ENCODE measurements around the gene FBXW7. TPM values are rescaled to one million over a fixed set of nuclear protein-coding genes. Genes with fewer than 3 reads are reported as not detected.

FBXW7 gene
- total and polyA plus RNA-seq, 2 of the 8 experiments (the other 6 are each of a cell fraction or from before 2014, with no cell fraction given), result 6.0 to 26.7 TPM

DNA sequence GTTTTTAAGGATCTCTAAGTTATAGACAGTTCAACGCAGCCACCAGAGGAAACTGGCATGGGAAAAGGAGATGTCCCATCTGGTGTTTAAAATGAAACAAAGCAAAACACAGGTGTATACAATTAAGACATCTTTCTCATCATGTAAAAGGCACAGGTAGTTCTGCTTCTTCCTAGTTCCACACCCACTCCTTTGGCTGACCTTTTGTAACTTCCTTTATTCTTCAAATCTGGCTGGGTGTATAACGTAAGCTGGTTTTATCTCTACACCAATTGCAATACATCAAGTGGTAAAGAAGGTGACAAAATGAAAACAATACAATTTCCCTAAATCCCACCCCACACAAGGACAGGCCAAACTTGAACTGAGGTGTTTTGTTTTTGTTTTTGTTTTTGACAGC, 27.3 kb upstream of the FBXW7 start:
- no peak overlapping the region for H2BK15ac ChIP-seq (ENCODE audit: low read length)
- H3K56ac ChIP-seq (replicated peaks; ENCODE audit: insufficient read length, low read depth, low read length), result no peak overlapping the region
- no peak overlapping the region for H2BK5ac ChIP-seq (ENCODE audit: low read depth, low read length)
- H3K23me2 ChIP-seq (ENCODE audit: low read depth, low read length), result no peaks in the 10 kb centered on the region
- no peaks in the 10 kb centered on the region for H3K9me3 ChIP-seq (ENCODE audit: insufficient read depth in 2 of 2, low read depth in 1 of 2, low read length in 1 of 2)
- H3K14ac ChIP-seq (ENCODE audit: insufficient read length), result no peak overlapping the region
- CTCF ChIA-PET (ENCODE audit: partially characterized antibody), result interaction anchor here (1.6 kb wide), 1 partner anchor 9 kb away, joined by 3 read pairs; no protein-coding TSS in a partner anchor
- no peak overlapping the region for H2BK20ac ChIP-seq (ENCODE audit: low read length)
- DNase-seq (ENCODE audit: low read depth in 1 of 2, low spot score in 2 of 2) (no peak), FAIRE-seq (no peak)
- no peak overlapping the region for H3K4me2 ChIP-seq (ENCODE audit: insufficient read depth in 1 of 2, low read depth in 2 of 2, low read length in 2 of 2)
- no peak overlapping the region for H4K91ac ChIP-seq (replicated peaks; ENCODE audit: insufficient read length, low read length)
- H4K20me1 ChIP-seq (replicated peaks in 1 of 2; ENCODE audit: control insufficient read depth in 1 of 2, insufficient read depth in 2 of 2, low read length in 2 of 2), result no peaks in the 10 kb centered on the region
- no peak overlapping the region for H3K4me3 ChIP-seq (ENCODE audit: extremely low read depth in 1 of 4, insufficient read depth in 2 of 4, low read depth in 3 of 4, low read length in 4 of 4)
- no peak overlapping the region for H2AK5ac ChIP-seq (ENCODE audit: low read depth, low read length)
- no peak overlapping the region for H3K18ac ChIP-seq (ENCODE audit: extremely low read depth, low read length)
- H3K27me3 ChIP-seq (replicated peaks in 1 of 4; ENCODE audit: control insufficient read depth in 3 of 4, extremely low read depth in 1 of 4, insufficient read depth in 3 of 4, low read length in 3 of 4), result no peaks in the 10 kb centered on the region
- POLR2A ChIA-PET (ENCODE audit: partially characterized antibody), result no interaction called here
- no peaks in the 10 kb centered on the region for H3K79me1 ChIP-seq (ENCODE audit: low read depth, low read length)
- no peaks in the 10 kb centered on the region for H3K4me1 ChIP-seq (replicated peaks in 1 of 4; ENCODE audit: control insufficient read depth in 3 of 4, insufficient read depth in 4 of 4, low read length in 3 of 4)
- H2BK120ac ChIP-seq (replicated peaks; ENCODE audit: low read depth, low read length), result no peak overlapping the region
- no peak overlapping the region for H3K4ac ChIP-seq (replicated peaks; ENCODE audit: insufficient read length, low read depth, low read length)
- no peaks in the 10 kb centered on the region for H3K79me2 ChIP-seq (ENCODE audit: control insufficient read depth in 1 of 2, insufficient read depth in 2 of 2, low read length in 2 of 2)
- H4K5ac ChIP-seq (ENCODE audit: insufficient read length, low read depth, low read length), result no peak overlapping the region
- no peak overlapping the region for H4K8ac ChIP-seq (ENCODE audit: extremely low read depth, insufficient read depth, low read length)
- H3K36me3 ChIP-seq (ENCODE audit: control insufficient read depth in 2 of 4, insufficient read depth in 4 of 4, low read length in 3 of 4), result no peaks in the 10 kb centered on the region; a peak in 1 of 8 replicates
- H3K27ac ChIP-seq (ENCODE audit: low read depth, low read length), result no peak overlapping the region
- no peak overlapping the region for H2AFZ ChIP-seq (ENCODE audit: low read length)
- H2BK12ac ChIP-seq (ENCODE audit: low read depth, low read length), result no peak overlapping the region
- no peak overlapping the region for H3K23ac ChIP-seq (ENCODE audit: insufficient read length)
- H3K9ac ChIP-seq (replicated peaks in 1 of 4; ENCODE audit: extremely low read depth in 1 of 4, low read depth in 3 of 4, low read length in 3 of 4), result no peak overlapping the region
- 90% methylated on average over 2 of the region's 2 CpGs; no CpG with 5 or more reads in 1 of the 2 experiments for WGBS, 2 experiments (ENCODE audit: extremely low coverage in 1 of 2, insufficient coverage in 1 of 2, insufficient read length in 1 of 2, insufficient replicate concordance in 2 of 2, low coverage in 1 of 2, low lambda C conversion rate in 2 of 2, missing lambda C conversion rate in 1 of 2)
- no peak for TF ChIP-seq RNF2 (IDR thresholded peaks at IDR 0.05; ENCODE audit: borderline replicate concordance, low read depth, low read length, missing control alignments, poor library complexity, severe bottlenecking)
- TF ChIP-seq CHD1 (IDR thresholded peaks at IDR 0.05; ENCODE audit: low read depth, low read length), result no peak
- TF ChIP-seq POLR2AphosphoS5 (IDR thresholded peaks at IDR 0.05; ENCODE audit: low read depth, low read length), result no peak
